ENCODE data around the gene KLF3. TPM values are rescaled to one million over a fixed set of nuclear protein-coding genes. Genes with fewer than 3 reads are reported as not detected.
"Not testable (repeated sequence)": the region's sequence is repeated elsewhere in the genome, so short reads cannot be mapped to it uniquely, and the experiment has no call there.

Gene KLF3
- total RNA-seq, 1 experiment from 2014 or later = 14.4 TPM

GRCh38 chr4:38621831-38622230, 42.2 kb upstream of the KLF3 start:
- Histone ChIP-seq H3K4me1 (ENCODE audit: control insufficient read depth, insufficient read depth, low read length) (no peaks in the 10 kb centered on the region), H3K27me3 (ENCODE audit: control insufficient read depth, insufficient read depth, low read length) (no peaks in the 10 kb centered on the region), H3K9me3 (ENCODE audit: control insufficient read depth, insufficient read depth, low read depth, low read length) (no peaks in the 10 kb centered on the region), H3K27ac (ENCODE audit: low read length) (no peak overlapping the region), H3K4me3 (ENCODE audit: low read depth in 2 of 2, low read length in 2 of 2) (no peak overlapping the region), H3K36me3 (ENCODE audit: control insufficient read depth, insufficient read depth, low read length) (no peaks in the 10 kb centered on the region)
- BruUV-seq (replicated peaks) = no TSS peak
- intact Hi-C loops (cut with micrococcal nuclease; ENCODE audit: unreplicated experiment) (no loop called here), in situ Hi-C loops (cut with HindIII; ENCODE audit: low pct_unique_long_range_greater_than_20kb, low sequenced_read_pairs) (no loop called here)
- ChIA-PET CTCF (interaction anchor here (0.7 kb wide), 1 partner anchor 138 kb away, joined by 5 read pairs; no protein-coding TSS in a partner anchor), POLR2A (no interaction called here)
- TF ChIP-seq REST (IDR thresholded peaks at IDR 0.05; ENCODE audit: insufficient read depth in 1 of 2, low read depth in 2 of 2, low read length in 1 of 2) (no peak), SIN3A (IDR thresholded peaks at IDR 0.05; ENCODE audit: borderline replicate concordance, insufficient read depth, low read depth, low read length) (no peak)
- DNase-seq (ENCODE audit: low read depth, low spot score) = no peak
- no peak for ATAC-seq

DNA sequence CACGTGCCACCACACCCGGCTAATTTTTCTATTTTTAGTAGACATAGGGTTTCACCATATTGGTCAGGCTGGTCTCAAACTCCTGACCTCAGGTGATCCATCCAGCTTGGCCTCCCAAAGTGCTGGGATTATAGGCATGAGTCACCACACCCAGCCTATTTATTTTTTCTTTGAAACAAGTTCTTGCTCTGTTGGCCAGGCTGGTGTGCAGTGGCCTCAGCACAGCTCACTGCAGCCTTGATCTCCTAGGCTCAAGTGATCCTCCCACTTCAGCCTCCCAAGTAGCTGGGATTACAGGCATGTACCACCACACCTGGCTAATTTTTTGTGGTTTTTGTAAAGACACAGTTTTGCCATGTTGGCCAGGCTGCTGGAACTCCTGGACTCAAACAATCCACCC, 41.7 kb upstream of the KLF3 start:
- BruUV-seq (replicated peaks); CTCF ChIA-PET; H3K4me3 ChIP-seq (ENCODE audit: low read depth in 2 of 2, low read length in 2 of 2); H3K27ac ChIP-seq (ENCODE audit: low read length); DNase-seq (ENCODE audit: low read depth, low spot score); ATAC-seq; in situ Hi-C loops (cut with HindIII; ENCODE audit: low pct_unique_long_range_greater_than_20kb, low sequenced_read_pairs); intact Hi-C loops (cut with micrococcal nuclease; ENCODE audit: unreplicated experiment); H3K27me3 ChIP-seq (ENCODE audit: control insufficient read depth, insufficient read depth, low read length); POLR2A ChIA-PET; H3K9me3 ChIP-seq (ENCODE audit: control insufficient read depth, insufficient read depth, low read depth, low read length); H3K36me3 ChIP-seq (ENCODE audit: control insufficient read depth, insufficient read depth, low read length); H3K4me1 ChIP-seq (ENCODE audit: control insufficient read depth, insufficient read depth, low read length): not testable (repeated sequence)

- in situ Hi-C loops (cut with HindIII; ENCODE audit: low pct_unique_long_range_greater_than_20kb, low sequenced_read_pairs) = no loop called here
- Histone ChIP-seq H3K4me3 (ENCODE audit: low read depth in 2 of 2, low read length in 2 of 2) (no peak overlapping the region), H3K36me3 (ENCODE audit: control insufficient read depth, insufficient read depth, low read length) (no peaks in the 10 kb centered on the region), H3K27me3 (ENCODE audit: control insufficient read depth, insufficient read depth, low read length) (no peaks in the 10 kb centered on the region), H3K4me1 (ENCODE audit: control insufficient read depth, insufficient read depth, low read length) (no peaks in the 10 kb centered on the region), H3K9me3 (ENCODE audit: control insufficient read depth, insufficient read depth, low read depth, low read length) (no peaks in the 10 kb centered on the region), H3K27ac (ENCODE audit: low read length) (no peak overlapping the region)
- ATAC-seq (no peak), DNase-seq (ENCODE audit: low read depth, low spot score) (no peak)
- no TSS peak for BruUV-seq (replicated peaks)
- intact Hi-C loops (cut with micrococcal nuclease; ENCODE audit: unreplicated experiment) = no loop called here
- CTCF ChIA-PET = no interaction called here
- POLR2A ChIA-PET = no interaction called here
- TF ChIP-seq TCF7L2 (IDR thresholded peaks at IDR 0.05; ENCODE audit: low read depth, low read length) (no peak), REST (IDR thresholded peaks at IDR 0.05; ENCODE audit: insufficient read depth in 1 of 2, low read depth in 2 of 2, low read length in 1 of 2) (no peak), POLR2AphosphoS5 (IDR thresholded peaks at IDR 0.05; ENCODE audit: low read depth, low read length) (no peak), SIN3A (IDR thresholded peaks at IDR 0.05; ENCODE audit: borderline replicate concordance, insufficient read depth, low read depth, low read length) (no peak)
- TF ChIP-seq, protein P1, sequence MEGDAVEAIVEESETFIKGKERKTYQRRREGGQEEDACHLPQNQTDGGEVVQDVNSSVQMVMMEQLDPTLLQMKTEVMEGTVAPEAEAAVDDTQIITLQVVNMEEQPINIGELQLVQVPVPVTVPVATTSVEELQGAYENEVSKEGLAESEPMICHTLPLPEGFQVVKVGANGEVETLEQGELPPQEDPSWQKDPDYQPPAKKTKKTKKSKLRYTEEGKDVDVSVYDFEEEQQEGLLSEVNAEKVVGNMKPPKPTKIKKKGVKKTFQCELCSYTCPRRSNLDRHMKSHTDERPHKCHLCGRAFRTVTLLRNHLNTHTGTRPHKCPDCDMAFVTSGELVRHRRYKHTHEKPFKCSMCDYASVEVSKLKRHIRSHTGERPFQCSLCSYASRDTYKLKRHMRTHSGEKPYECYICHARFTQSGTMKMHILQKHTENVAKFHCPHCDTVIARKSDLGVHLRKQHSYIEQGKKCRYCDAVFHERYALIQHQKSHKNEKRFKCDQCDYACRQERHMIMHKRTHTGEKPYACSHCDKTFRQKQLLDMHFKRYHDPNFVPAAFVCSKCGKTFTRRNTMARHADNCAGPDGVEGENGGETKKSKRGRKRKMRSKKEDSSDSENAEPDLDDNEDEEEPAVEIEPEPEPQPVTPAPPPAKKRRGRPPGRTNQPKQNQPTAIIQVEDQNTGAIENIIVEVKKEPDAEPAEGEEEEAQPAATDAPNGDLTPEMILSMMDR (IDR thresholded peaks at IDR 0.05) = no peak
Observed at GRCh38 chr4:38623260-38623659, 40.7 kb upstream of the KLF3 start.
